SW 1271 (cell line): ENCODE data around the gene PLXNC1.

Experiments used
- DNase-seq, 2 experiments: peaks; one replicate each; lab custom pipeline; 2025; lab: John Stamatoyannopoulos, UW

Gene PLXNC1

DNA sequence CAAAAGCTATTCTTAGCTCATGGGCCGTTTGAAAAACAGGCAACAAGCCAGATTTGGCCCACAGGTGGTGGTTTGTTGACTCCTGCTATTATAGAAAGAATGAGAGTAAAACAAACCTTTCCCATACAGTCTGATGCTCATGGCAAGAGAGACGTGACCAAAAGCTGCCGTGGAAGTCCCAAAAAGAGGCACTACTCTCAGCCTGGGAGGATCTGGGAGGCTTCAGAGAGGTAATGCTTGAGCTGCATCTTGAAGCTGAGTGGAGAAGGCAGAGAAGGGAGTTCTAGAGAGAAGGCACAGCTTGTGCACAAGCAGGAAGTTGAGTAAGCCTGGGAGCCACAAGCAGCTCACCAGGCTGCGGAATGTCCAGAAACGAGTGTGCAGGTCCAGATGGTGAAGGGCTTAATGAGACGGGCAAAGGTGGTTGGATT, 9.6 kb downstream of the PLXNC1 start:
- no peak for DNase-seq

DNA sequence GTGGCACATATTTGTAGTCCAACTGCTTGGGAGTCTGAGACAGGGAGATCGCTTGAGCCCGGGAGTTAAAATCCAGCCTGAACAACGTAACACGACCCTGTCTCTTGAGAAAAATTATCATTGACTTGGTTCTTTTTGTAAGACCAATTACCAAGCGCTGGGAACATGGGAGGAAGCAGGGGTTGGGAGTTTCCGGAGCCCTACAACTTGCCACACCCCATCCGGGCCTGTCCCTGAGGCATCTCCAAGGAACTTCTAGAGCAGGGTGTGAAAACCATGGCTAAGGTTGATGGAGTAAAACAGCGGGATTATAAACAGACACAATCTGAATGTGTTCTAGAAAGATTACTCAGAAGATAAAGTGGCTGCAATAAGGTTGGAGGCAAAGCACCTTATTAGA, 10.3 kb downstream of the PLXNC1 start:
- no peak for DNase-seq

DNA sequence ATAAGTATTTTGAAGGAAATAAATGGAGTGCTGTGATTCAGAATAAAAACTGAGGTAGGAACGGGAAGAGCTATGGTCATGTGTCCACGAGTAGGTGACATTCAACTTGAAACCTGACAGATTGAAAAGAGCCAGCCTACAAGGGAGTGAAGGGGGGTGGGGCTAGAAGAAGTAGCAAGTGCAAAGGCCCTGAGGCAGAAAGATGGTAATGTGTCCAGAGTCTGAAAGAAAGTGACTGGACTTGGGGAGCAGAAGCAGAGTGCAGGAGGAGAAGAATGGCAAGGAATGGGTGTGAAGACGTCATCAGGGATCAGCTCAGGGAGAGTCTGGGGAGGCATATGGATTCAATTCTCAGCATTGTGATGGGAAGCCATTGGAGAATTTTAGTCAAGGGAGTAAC, 13.7 kb downstream of the PLXNC1 start:
- no peak for DNase-seq

DNA sequence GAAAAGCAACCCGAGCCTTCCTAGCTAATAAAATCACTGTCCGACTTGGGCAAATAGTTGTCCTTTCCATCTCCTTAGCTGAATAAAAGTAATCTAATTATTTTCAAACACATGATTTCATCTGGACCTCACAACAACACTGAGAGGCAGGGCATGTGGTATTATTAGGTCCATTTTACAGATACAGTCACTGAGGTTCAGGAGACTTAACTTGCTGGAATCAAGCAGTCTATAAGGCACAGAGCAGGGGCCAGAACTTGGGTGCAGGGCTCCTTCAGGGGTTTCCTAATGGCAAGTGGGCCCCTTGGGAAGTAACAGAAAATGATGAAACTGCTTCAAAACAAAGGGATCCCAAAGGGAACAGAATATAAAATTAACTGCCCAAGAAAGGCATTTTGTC, 15.5 kb downstream of the PLXNC1 start:
- DNase-seq: no peak

DNA sequence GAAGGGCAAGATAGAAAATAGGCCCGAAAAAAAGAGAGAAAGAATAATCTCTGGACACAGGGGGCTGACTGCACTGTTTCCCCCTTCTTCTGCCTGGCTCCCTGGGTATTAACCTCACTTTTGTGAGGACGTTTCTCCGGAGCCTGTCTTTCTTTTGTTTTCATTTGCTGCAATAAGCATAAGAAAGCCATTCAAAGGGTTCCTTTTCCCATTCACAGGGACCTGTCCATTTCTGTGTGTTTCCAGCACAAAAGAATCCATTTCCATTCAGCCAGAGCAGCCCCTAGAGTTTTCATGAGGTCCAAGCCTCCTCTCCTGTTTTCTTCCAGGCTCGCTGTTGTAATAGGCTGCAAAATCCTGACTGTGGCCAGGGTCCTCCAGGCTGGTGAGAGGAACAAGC, 16.8 kb downstream of the PLXNC1 start:
- no peak for DNase-seq

DNA sequence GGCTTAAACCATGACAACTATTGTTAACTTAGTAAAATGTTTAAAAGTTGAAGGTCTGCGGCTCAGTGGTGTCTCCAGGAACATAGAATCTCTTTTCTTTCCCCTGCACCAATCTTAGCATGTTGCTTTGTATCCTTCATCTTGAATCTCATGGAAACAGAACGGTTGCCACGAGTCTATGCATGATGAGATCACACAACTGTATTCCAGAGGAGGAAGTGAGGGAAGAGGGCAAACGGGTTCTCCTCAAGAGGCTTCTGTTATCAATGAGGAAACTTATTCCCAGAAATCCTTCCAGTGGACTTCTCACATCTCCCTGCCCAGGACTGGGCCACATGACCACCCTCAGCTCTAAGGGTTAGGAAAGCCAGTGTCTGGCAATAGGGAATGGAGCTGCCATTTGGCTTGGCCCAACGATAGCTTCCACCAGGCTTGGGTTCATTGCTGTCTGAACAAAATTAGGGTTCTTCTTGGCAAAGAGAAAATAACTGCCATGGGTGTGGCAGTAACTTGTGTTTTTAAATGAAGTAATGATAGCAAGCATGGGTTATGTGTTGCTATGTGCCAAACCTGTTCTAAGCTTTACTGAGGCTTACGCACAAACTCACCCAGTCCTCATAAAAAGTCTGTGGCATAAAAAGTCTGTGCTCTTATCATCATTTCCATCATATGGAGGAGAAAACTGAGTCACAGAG, 17.4 kb downstream of the PLXNC1 start:
- no peak for DNase-seq

DNA sequence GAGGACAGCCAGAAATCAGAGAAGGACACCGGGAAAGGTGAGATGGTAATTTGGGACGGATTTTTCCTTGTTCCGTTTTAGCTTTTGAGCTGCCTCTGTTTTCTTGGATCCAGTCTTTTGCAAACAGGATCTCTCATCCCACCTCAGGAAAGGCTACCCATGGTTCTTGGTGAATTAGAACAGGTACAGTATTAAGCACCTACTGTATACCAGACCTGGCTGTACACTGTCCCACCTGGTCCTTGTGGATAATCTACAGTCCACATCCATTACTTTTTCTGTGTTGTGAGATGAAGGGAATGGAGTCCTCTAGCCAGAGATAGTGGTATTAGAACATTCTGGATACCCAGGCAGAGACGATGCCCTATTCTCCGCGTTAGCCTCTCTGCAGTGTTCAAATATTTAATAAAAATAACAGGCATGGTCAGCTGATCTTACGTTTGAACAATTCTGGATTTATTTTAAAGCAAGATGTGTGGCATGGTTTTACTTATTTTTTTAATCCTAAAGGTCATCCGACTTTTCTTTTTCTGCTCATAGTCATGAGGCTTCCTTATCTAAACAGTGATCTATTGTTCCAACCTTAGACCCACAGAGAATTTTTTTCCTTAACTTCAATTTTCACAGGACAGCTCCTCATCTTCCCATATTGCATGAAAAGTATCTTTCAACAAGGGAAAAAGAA, 18.8 kb downstream of the PLXNC1 start:
- DNase-seq: no peak

DNA sequence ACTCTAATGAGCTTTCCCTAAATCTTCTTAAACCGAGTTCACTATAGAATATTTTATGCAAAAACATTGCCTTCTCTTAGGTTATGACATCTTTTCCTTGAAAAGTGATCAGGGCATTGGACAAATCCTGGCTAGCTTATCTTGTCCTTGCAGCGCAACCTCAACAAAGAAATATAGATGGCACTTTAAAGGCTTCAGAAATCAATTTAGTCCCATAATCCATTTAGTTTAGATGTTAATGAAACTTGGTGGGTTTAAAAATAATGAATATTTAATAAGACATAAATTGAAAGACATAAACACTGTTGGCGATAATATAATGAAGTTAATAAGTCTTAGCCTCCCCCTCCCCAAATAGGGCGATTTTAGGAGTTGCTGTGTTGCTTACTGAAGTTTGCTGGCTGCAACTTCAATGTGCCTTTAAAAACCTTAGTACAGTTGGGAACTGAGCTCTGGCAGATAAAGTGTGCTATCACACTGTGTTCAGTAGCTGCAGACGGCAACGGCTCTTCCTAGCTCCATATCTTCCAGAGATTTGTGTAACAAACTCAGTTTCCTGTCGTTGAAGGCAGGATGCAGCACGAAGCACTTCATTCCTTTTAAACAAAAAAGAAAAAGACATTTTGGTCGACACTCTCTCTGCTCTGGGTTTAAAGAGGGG, 19.5 kb downstream of the PLXNC1 start:
- no peak for DNase-seq

DNA sequence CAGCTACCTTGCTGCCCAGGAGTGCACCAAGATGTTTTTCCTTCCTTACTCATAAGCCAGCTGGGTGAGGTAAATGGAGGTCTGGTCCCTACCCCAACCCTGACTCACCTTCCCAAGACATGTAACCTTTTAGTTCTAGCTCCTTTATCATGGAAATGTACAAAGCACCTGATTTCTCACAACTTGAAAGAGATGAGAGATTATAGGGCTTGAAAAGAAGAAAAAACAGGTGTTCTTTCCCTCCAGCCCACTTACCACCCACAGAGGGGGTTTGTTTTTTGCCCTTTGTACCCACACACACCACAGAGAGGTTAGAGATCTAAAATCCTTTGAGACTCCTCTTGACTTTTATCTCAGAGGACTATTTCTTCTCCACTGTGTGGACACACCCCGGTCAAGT, 21.1 kb downstream of the PLXNC1 start:
- no peak for DNase-seq

DNA sequence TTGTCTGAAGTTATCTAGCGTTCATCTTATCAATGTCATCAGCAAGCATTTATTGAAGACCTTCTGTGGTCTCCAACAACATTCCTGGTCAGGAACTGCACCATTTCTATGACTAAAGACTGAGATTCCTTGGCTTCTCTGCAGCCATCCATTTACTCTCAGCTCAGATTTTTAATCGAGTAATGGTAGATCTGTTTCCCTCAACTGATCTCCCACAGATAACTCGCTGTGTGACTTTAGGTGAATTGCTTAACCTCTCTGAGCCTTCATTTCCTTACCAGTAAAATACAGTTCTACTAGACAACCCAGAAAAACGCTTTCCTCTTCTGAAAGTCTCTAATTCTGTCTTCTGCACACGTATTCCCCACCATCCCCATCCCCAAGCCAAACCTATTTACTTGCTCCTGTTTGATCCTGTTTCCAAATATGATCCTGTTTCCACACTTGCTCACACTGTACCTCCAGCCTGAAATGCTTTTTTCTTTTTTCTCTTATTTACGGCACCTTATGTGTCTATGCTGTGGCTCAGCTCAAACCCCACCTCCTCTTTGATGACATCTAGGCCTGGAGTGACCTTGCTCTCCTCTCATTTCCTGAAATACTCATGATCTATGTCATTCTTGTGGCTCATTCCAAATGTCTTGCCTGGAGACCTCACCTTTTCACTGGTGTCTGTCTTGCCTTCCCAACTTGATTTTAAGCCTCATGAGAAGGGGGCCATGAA, 21.8 kb downstream of the PLXNC1 start:
- no peak for DNase-seq

DNA sequence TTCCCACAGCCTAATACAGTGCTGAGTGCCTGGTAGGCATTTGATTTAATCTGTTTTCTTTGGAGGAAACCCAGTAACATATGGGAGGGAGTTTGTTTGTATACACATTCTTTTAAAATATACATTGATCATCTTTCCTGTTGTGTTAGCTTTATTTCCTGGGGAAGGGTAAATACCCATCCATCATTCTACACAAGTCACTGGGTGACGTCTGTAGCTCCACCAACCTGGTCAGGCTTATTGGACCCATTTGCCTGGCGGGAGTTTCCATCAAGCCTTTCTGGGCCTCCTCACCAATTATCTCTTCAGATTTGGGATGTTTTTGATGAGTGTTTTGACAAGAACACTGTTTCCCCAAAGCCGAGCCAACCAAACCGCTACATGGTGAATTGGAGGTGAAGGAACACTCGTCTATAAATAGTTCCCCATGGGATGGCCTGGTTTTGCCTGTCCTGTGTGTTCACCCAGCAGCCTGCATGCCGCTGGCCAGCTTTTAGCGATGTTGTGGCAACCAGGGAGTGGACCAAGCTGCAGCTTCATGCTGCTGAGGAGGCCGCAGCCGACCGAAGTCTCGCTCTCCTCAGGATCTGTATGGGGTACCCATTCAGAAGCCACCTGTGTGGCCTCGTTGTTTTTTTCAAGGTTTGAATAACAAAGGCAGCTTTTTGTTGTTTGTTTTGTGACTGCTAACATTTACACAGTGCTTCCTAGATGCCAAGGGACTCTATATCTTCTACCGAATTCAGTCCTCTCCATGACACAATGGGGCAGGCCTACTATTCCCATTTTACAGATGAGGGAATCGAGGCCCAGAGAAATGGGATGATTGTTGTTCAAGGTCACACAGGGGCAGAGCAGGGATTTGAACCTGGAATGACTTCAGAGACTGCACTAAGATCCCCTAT, 22.6 kb downstream of the PLXNC1 start:
- DNase-seq: no peak

DNA sequence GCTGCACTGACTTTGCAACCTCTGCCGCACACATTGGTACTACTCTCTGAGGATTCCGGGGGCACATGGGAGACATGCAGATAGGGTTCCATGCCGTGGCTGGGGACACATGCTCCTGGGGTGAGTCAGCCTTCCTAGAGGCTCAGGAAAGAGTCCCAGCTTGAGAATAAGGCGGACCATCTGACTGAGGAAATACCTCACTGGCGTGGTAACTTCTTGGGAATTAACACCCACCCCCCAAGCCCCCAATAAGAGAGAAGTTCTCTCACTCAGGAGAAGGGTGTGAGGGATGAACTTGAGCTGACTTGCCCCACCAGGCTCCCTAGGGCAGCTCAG, 23.2 kb downstream of the PLXNC1 start:
- no peak for DNase-seq

DNA sequence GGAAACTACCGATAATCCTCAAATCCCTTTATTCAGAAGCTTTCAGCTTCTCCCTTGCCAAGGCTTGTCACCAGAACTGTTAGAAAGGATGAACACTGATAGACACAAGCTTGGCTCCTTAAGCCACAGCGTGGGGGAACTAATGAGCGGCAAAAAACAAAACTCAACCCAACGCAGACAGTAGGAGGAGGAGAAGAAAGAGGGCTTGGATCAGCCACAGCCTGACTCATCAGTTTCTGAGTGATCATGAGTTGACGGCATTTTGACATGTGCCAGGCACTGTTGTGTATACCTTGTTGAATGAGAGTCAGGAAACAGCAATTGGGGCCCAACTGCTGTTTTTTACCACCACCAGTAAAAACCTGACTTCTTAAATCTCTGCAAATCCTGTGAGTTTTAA, 23.7 kb downstream of the PLXNC1 start:
- DNase-seq: no peak

DNA sequence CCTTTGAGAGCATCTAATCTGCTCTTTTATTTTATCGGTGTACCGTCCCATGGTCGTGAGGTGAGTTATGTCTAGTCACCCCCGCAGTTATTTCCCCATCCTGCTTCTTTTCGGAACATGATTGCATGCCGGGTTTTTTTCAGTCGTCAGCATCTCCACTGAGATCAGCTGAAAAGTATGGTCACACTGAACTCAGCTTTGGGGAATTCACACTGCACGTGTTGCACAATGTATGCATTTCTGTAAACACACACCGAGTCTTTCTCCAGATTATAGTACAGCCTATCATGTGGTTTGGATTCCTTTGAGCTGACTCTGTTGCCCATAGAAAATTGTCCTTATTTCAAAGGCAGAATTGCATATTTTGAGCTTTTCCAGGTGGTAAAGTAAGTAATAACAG, 24.6 kb downstream of the PLXNC1 start:
- no peak for DNase-seq

DNA sequence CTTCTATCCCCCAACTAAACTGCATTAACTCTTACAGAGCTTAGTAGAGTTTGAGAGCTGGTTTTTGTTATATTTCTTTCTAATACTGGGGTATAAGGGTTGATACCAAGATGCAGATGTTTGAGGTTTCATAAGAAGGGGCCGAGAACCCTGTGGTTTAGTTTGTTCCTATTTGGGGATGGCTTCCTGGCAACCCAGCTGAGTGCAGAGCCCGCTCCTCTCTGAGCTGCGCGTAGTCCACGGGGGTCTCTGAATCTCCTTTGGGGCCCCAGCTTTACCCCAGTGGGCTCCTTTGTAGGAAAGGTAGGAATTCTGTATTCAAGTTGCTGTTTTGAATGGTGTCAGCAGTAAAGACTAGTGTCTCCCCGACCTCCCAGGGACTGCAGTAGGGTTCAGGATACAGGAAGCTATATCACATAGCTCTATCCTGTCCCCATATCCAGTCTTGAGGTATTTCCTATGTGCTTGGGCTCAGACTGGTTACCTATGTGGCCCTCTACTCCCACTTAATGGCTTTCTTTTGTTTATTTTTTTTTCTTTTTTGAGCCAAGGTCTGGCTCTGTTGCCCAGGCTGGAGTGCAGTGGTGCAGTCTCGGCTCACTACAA, 25.4 kb downstream of the PLXNC1 start:
- no peak for DNase-seq

DNA sequence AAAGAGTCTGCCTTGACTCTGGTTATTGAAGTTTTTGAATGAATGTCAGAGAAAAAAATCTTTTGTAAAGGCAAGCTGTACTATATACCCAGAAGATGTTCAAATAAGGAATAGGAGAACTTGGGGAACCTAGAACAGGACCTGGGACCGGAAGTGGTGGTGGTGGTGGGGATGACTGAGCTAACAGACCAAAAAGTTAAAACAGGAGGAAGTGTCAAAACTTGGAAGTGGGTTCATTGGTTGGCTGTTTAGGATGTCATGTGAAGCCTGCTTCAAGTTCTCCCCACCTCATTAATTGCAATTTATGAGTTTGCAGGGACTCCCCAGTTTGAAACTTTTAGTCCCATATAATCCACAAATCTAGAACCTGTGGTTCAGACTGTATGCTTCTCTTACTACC, 26.2 kb downstream of the PLXNC1 start:
- DNase-seq: no peak

DNA sequence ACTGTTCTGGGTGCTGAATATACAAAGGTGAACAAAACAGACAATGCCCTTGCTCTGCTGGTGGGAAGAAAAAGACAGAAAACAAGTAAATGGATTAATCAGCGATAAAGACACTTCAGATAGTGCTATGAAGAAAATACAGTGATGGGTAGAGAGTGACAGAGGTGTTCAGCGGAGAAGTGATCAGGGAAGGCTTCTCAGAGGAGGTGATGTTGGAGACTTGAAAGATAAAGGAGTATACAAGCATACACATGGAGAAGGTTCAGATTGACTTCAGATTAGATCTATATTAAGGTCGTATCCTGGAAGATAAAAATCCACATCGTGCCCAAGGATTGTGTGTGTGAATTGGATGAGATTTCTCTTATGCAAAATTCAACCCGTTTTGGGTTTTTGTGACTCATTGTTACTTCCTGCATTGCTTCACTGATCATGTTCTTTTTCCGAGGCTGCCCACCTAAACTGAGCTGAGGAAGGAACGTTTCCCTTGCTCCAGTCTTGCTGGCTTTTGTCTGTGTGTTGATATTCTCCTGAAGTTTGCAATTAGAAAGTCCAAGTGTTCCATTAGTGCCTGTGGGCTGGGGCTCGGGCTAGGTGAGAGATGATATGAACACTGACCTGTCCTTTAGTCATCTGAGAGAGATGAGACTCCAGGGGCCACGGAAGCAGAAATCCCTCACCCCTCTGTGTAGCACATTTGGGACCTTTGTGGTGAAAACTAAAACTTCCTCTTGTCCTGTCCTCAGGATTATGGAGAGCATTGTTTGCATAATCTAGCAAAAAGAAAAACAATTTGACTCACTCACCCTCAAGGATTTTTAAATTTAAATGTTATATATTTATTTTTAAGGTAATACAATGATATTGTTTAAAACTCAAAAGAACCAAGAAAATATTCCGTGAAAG, 27.6 kb downstream of the PLXNC1 start:
- no peak for DNase-seq

DNA sequence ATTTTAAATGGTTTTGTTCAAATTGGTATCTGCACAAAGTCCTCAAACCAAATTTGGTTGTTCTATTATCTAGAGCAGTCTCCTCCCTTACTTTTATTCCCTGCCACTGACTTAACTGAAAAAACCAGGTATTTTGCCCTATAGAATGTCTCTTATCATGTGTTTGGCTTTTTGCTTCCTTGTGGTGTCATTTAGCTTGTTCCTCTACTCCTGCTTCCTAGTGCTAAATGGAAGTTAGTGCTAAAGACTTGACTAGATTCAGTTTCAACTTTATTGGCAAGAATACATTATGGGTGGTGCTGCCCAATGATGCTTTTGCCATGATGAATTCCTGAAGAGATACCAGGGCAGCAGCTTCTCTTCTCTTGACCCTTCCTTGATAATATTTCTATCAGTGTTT, 29.7 kb downstream of the PLXNC1 start:
- DNase-seq: no peak

DNA sequence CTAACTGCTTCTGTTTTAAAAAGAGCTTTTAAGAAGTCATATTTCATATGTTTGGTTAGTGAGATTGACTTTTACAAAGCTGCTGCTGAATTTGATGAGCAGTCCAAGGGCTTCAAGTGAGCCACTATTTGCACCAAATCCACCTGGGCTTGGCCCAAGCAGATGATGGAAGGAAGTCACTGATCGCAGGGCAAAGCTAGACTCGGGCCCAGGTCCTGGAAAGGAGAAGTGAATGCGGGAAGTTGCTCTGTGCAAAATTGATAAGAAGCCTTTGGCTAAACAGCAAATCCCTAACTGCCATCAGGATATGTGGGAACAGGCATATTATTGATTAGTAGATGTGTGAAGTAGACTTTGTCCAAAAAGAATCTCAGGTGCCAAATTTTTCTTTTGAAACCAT, 30.5 kb downstream of the PLXNC1 start:
- no peak for DNase-seq

DNA sequence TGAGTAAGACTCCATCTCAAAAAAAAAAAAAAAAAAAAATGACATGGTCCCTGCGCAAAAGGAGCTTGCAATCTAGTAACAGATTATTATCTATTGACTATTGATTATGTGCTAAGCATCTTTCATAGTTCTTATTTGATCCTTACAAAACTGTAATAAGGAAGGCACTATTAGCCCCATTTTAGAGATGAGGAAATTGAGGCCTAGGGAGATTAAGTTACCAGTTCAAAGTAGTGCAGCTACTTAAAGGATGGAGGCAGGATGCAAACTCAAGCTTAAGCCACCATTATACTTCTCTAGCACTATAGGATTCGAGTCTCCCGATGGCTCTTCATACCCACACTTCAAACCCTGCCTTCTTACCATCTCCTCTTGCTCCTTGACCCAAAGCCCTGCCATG, 31.3 kb downstream of the PLXNC1 start:
- DNase-seq: no peak
